ENCODE data around the gene NF2. TPM values are rescaled to one million over a fixed set of nuclear protein-coding genes. Genes with fewer than 3 reads are reported as not detected.

NF2 gene
- total RNA-seq, 1 experiment from 2014 or later, result 56.9 TPM

- TF ChIP-seq ARID4B (CRISPR knock-in tag; IDR thresholded peaks at IDR 0.05; ENCODE audit: borderline replicate concordance) (no peak), NFATC4 (CRISPR knock-in tag; IDR thresholded peaks at IDR 0.05) (no peak), MYBL2 (CRISPR knock-in tag; IDR thresholded peaks at IDR 0.05) (no peak), SOX15 (CRISPR knock-in tag; IDR thresholded peaks at IDR 0.05) (no peak), NR1H2 (CRISPR knock-in tag; IDR thresholded peaks at IDR 0.05) (no peak), KAT7 (CRISPR knock-in tag; IDR thresholded peaks at IDR 0.05; ENCODE audit: borderline replicate concordance) (no peak), IRF1 (CRISPR knock-in tag; IDR thresholded peaks at IDR 0.05) (no peak), ERG (CRISPR knock-in tag; IDR thresholded peaks at IDR 0.05) (no peak)
Measured at GRCh38 chr22:29636751-29637150, 33.3 kb downstream of the NF2 start (continued).

- ATAC-seq, result no peak
- Mint-ChIP-seq H3K9me3 (peaks cover 1% of the 10 kb centered on the region; the same call in 1 of the 2 replicates), H3K27ac (no peak overlapping the region), H3K4me1 (peaks cover 9% of the 10 kb centered on the region), H3K27me3 (ENCODE audit: low read depth) (no peaks in the 10 kb centered on the region), H3K36me3 (peaks cover 26% of the 10 kb centered on the region), H3K4me3 (no peak overlapping the region)
- ChIA-PET POLR2A (no interaction called here), CTCF (interaction anchor here (1.8 to 3.9 kb wide), 4 partner anchors 11 to 452 kb away, joined by 10 to 37 read pairs (median 16); no protein-coding TSS in a partner anchor)
- DNase-seq (ENCODE audit: low spot score), result no peak
- TF ChIP-seq CBFB (CRISPR knock-in tag; IDR thresholded peaks at IDR 0.05; ENCODE audit: low read depth) (no peak), ESRRA (CRISPR knock-in tag; IDR thresholded peaks at IDR 0.05; ENCODE audit: borderline replicate concordance) (no peak), RELA (CRISPR knock-in tag; IDR thresholded peaks at IDR 0.05; ENCODE audit: borderline replicate concordance) (no peak), ZNF317 (CRISPR knock-in tag; IDR thresholded peaks at IDR 0.05; ENCODE audit: borderline replicate concordance, low read depth) (no peak), ZBTB43 (CRISPR knock-in tag; IDR thresholded peaks at IDR 0.05) (no peak), TEAD4 (CRISPR knock-in tag; IDR thresholded peaks at IDR 0.05) (no peak)
Measured at GRCh38 chr22:29637181-29637580, 33.7 kb downstream of the NF2 start.

GRCh38 chr22:29638678-29639077, 35.2 kb downstream of the NF2 start:
- H3K9me3 Mint-ChIP-seq, result peaks cover 8% of the 10 kb centered on the region
- H3K4me3 Mint-ChIP-seq, result no peak overlapping the region
- H3K27me3 Mint-ChIP-seq (ENCODE audit: low read depth), result no peaks in the 10 kb centered on the region
- no peak for ATAC-seq
- no peak for DNase-seq (ENCODE audit: low spot score)
- ChIA-PET POLR2A (no interaction called here), CTCF (interaction anchor here (1.3 kb wide), 1 partner anchor 450 kb away, joined by 6 read pairs; no protein-coding TSS in a partner anchor)
- H3K27ac Mint-ChIP-seq, result no peak overlapping the region
- H3K36me3 Mint-ChIP-seq, result peaks cover 39% of the 10 kb centered on the region
- TF ChIP-seq JUN (CRISPR knock-in tag; IDR thresholded peaks at IDR 0.05), result no peak
- no peak for TF ChIP-seq PREB (CRISPR knock-in tag; IDR thresholded peaks at IDR 0.05; ENCODE audit: borderline replicate concordance)
- TF ChIP-seq ZNF281 (CRISPR knock-in tag; IDR thresholded peaks at IDR 0.05), result no peak
- TF ChIP-seq AR (CRISPR knock-in tag; IDR thresholded peaks at IDR 0.05), result no peak
- H3K4me1 Mint-ChIP-seq, result peaks cover 7% of the 10 kb centered on the region

All from WTC11 (cell line).